Mesenchymal stem cell (in vitro differentiated cells and primary cell): Measurements from ENCODE around the gene EFCC1. TPM values are rescaled to one million over a fixed set of nuclear protein-coding genes. Genes with fewer than 3 reads are reported as not detected.

Source experiments
- DNase-seq: peaks from one replicate; pipeline ENCODE4 v3.0.0-alpha.2; 2013
- H2AFZ ChIP-seq: one replicate; pipeline ENCODE4 v1.6.1; 2013; ENCODE audit warnings: low read depth, mild to moderate bottlenecking, control low read depth, inconsistent platforms, low read length, moderate library complexity
- H2AK5ac ChIP-seq: 2 replicates; pipeline ENCODE4 v1.6.1; 2013; ENCODE audit warnings: low read length, moderate library complexity, mild to moderate bottlenecking, inconsistent platforms; ENCODE audit not compliant: severe bottlenecking
- H2BK120ac ChIP-seq: one replicate; pipeline ENCODE4 v1.6.1; 2013; ENCODE audit warnings: low read depth, mild to moderate bottlenecking, inconsistent platforms, low read length, moderate library complexity
- H2BK12ac ChIP-seq, 2 experiments: one replicate each; pipeline ENCODE4 v1.6.1; 2013; ENCODE audit warnings: inconsistent platforms in 2 of 2, low read length in 2 of 2, mild to moderate bottlenecking in 2 of 2, moderate library complexity in 2 of 2, control low read depth in 1 of 2
- H2BK15ac ChIP-seq: one replicate; pipeline ENCODE4 v1.6.1; 2013; ENCODE audit warnings: mild to moderate bottlenecking, low read depth, inconsistent platforms; ENCODE audit not compliant: poor library complexity, severe bottlenecking
- H2BK5ac ChIP-seq: 2 replicates; pipeline ENCODE4 v1.6.1; 2013; ENCODE audit warnings: low read depth, mild to moderate bottlenecking, low read length, control low read depth, inconsistent platforms; ENCODE audit not compliant: poor library complexity, severe bottlenecking
- H3K14ac ChIP-seq, 2 experiments: one replicate each; pipeline ENCODE4 v1.6.1; 2013; ENCODE audit warnings: inconsistent platforms in 2 of 2, low read length in 2 of 2, control low read depth in 1 of 2, mild to moderate bottlenecking in 1 of 2, moderate library complexity in 1 of 2
- H3K18ac ChIP-seq, 2 experiments: one replicate each; pipeline ENCODE4 v1.6.1; 2013; ENCODE audit warnings: inconsistent platforms in 2 of 2, low read length in 2 of 2, control low read depth in 1 of 2, low read depth in 1 of 2, mild to moderate bottlenecking in 1 of 2
- H3K23ac ChIP-seq, 2 experiments: one replicate each; pipeline ENCODE4 v1.6.1; 2013; ENCODE audit warnings: inconsistent platforms in 2 of 2, low read length in 2 of 2, mild to moderate bottlenecking in 2 of 2, moderate library complexity in 2 of 2, control low read depth in 1 of 2
- H3K27ac ChIP-seq: 2 replicates; pipeline ENCODE4 v1.5.1; 2013; ENCODE audit warnings: mild to moderate bottlenecking, moderate library complexity, low read length, control low read depth, inconsistent platforms; ENCODE audit not compliant: poor library complexity, severe bottlenecking
- H3K27me3 ChIP-seq, 2 experiments: 2 replicates each; pipeline versions ENCODE4 v1.6.1 to v1.7.0; 2013; ENCODE audit warnings: low read length in 2 of 2, mild to moderate bottlenecking in 2 of 2, moderate library complexity in 2 of 2, control low read depth in 1 of 2, inconsistent platforms in 1 of 2; ENCODE audit not compliant: control insufficient read depth in 1 of 2, insufficient read depth in 1 of 2
- H3K36me3 ChIP-seq, 2 experiments: 2 replicates each; pipeline versions ENCODE4 v1.6.1 to v1.7.0; 2013; ENCODE audit warnings: low read length in 2 of 2, control low read depth in 1 of 2, inconsistent platforms in 1 of 2, low read depth in 1 of 2, mild to moderate bottlenecking in 1 of 2; ENCODE audit not compliant: insufficient read depth in 2 of 2, control insufficient read depth in 1 of 2
- H3K4ac ChIP-seq, 2 experiments: one replicate each; pipeline ENCODE4 v1.6.1; 2013; ENCODE audit warnings: inconsistent platforms in 2 of 2, low read length in 2 of 2, mild to moderate bottlenecking in 2 of 2, moderate library complexity in 2 of 2, control low read depth in 1 of 2, low read depth in 1 of 2
- H3K4me1 ChIP-seq: 2 replicates; pipeline ENCODE4 v1.6.1; 2013; ENCODE audit warnings: low read depth, low read length, control low read depth; ENCODE audit not compliant: control insufficient read depth, insufficient read depth
- H3K4me2 ChIP-seq: 2 replicates; pipeline ENCODE4 v1.6.1; 2013; ENCODE audit warnings: low read length, mild to moderate bottlenecking, inconsistent platforms; ENCODE audit not compliant: poor library complexity, severe bottlenecking
- H3K4me3 ChIP-seq, 2 experiments: 2 replicates each; pipeline versions ENCODE4 v1.5.1 to v1.7.0; 2013; ENCODE audit warnings: low read length in 2 of 2, mild to moderate bottlenecking in 2 of 2, control low read depth in 1 of 2, low read depth in 1 of 2; ENCODE audit not compliant: insufficient read depth in 1 of 2
- H3K79me1 ChIP-seq: replicated peaks from 2 replicates; pipeline ENCODE4 v1.6.1; 2013; ENCODE audit warnings: mild to moderate bottlenecking, control low read depth, low read length, inconsistent platforms; ENCODE audit not compliant: poor library complexity, severe bottlenecking
- H3K9ac ChIP-seq: 2 replicates; pipeline ENCODE4 v1.7.0; 2013; ENCODE audit warnings: mild to moderate bottlenecking, low read length, moderate library complexity
- H3K9me3 ChIP-seq: 2 replicates; pipeline ENCODE4 v1.7.0; 2013; ENCODE audit warnings: mild to moderate bottlenecking, low read length; ENCODE audit not compliant: control insufficient read depth
- H4K8ac ChIP-seq: one replicate; pipeline ENCODE4 v1.6.1; 2013; ENCODE audit warnings: inconsistent platforms, mild to moderate bottlenecking, low read length, moderate library complexity
- H4K91ac ChIP-seq: one replicate; pipeline ENCODE4 v1.6.1; 2013; ENCODE audit warnings: mild to moderate bottlenecking, low read length, inconsistent platforms
- WGBS: methylation state at CpG from one replicate; pipeline ENCODE4 v1.1.7; 2013; ENCODE audit warnings: mixed read lengths; 5-methylcytosine and 5-hydroxymethylcytosine counted together
- polyA plus RNA-seq, 2 experiments: library from polyadenylated mRNA; stranded (reverse); fragments of 200-250 nt; gene quantifications; one replicate each; pipeline ENCODE4 v1.2.3, GENCODE V29; 2013

Gene EFCC1
- 3.9 TPM for polyA plus RNA-seq (2013, experiment 1 of 2)
- polyA plus RNA-seq (2013, experiment 2 of 2) = 4.3 TPM

- Histone ChIP-seq H4K91ac (no peak within 1 kb of the TSS), H3K27ac (no peak within 1 kb of the TSS), H3K79me1 (no peaks in the 10 kb centered on the region), H2BK120ac (no peak within 1 kb of the TSS), H2AFZ (peak within 1 kb of the TSS; percentile 29), H3K36me3 (no peaks in the 10 kb centered on the region), H3K18ac (peak within 1 kb of the TSS in 1 of 2 experiments; percentile 80), H3K23ac (no peak within 1 kb of the TSS), H2BK15ac (peak within 1 kb of the TSS; percentile 99), H3K9me3 (no peaks in the 10 kb centered on the region), H3K4me1 (peaks cover 16% of the 10 kb centered on the region), H3K27me3 (peaks cover 69 to 94% of the 10 kb centered on the region in 2 experiments), H3K14ac (no peak within 1 kb of the TSS), H3K4me2 (peak within 1 kb of the TSS; percentile 51), H3K4me3 (peak within 1 kb of the TSS; percentile 7 to 61), H3K9ac (peak within 1 kb of the TSS; percentile 7), H2BK5ac (no peak within 1 kb of the TSS), H2BK12ac (peak within 1 kb of the TSS; percentile 25 to 84), H4K8ac (no peak within 1 kb of the TSS), H3K4ac (peak within 1 kb of the TSS in 1 of 2 experiments; percentile 4), H2AK5ac (no peak within 1 kb of the TSS)
- WGBS = under 1% methylated on average over 49 of the region's 74 CpGs
- DNase-seq = peak; percentile 73
Observed at GRCh38 chr3:129001101-129001805, at the start of gene EFCC1. EFCC1 (plus strand) TSS chr3:129001304; CDS start chr3:129001629, 325 bp downstream.

GRCh38 chr3:128956440-128956839 lies 44.7 kb upstream of the EFCC1 start:
- no peak overlapping the region for H3K27ac ChIP-seq
- H3K79me1 ChIP-seq = no peaks in the 10 kb centered on the region
- no peak overlapping the region for H4K91ac ChIP-seq
- no peaks in the 10 kb centered on the region for H3K4me1 ChIP-seq
- no peak overlapping the region for H3K14ac ChIP-seq
- H2BK5ac ChIP-seq = no peak overlapping the region
- peaks cover 23% of the 10 kb centered on the region for H3K9me3 ChIP-seq
- H3K27me3 ChIP-seq = peaks cover 7 to 20% of the 10 kb centered on the region in 2 experiments
- no peak for DNase-seq
- no peaks in the 10 kb centered on the region for H3K36me3 ChIP-seq
- no peak overlapping the region for H3K23ac ChIP-seq
- H2BK120ac ChIP-seq = no peak overlapping the region
- no peak overlapping the region for H3K18ac ChIP-seq
- no peak overlapping the region for H2BK12ac ChIP-seq
- H3K9ac ChIP-seq = no peak overlapping the region
- H2BK15ac ChIP-seq = no peak overlapping the region
- H2AFZ ChIP-seq = no peak overlapping the region
- H4K8ac ChIP-seq = no peak overlapping the region
- H3K4ac ChIP-seq = no peak overlapping the region
- H3K4me2 ChIP-seq = no peak overlapping the region
- no peak overlapping the region for H2AK5ac ChIP-seq
- H3K4me3 ChIP-seq = no peak overlapping the region
- 91% methylated on average over 2 of the region's 2 CpGs for WGBS

- H2BK5ac ChIP-seq = no peak overlapping the region
- H2AK5ac ChIP-seq = no peak overlapping the region
- no peaks in the 10 kb centered on the region for H3K36me3 ChIP-seq
- H3K27me3 ChIP-seq = peaks cover 16 to 24% of the 10 kb centered on the region in 2 experiments
- H2BK120ac ChIP-seq = no peak overlapping the region
- H2AFZ ChIP-seq = no peak overlapping the region
- no peak for DNase-seq
- no peak overlapping the region for H3K4ac ChIP-seq
- 91% methylated on average over 9 of the region's 9 CpGs for WGBS
- H3K9me3 ChIP-seq = no peaks in the 10 kb centered on the region
- no peak overlapping the region for H3K27ac ChIP-seq
- H4K91ac ChIP-seq = no peak overlapping the region
- H3K79me1 ChIP-seq = no peaks in the 10 kb centered on the region
- H3K4me1 ChIP-seq = no peaks in the 10 kb centered on the region
- no peak overlapping the region for H2BK12ac ChIP-seq
- no peak overlapping the region for H4K8ac ChIP-seq
- H3K4me3 ChIP-seq = no peak overlapping the region
- no peak overlapping the region for H3K9ac ChIP-seq
- no peak overlapping the region for H3K4me2 ChIP-seq
- no peak overlapping the region for H2BK15ac ChIP-seq
- no peak overlapping the region for H3K18ac ChIP-seq
- no peak overlapping the region for H3K23ac ChIP-seq
- H3K14ac ChIP-seq = no peak overlapping the region
Observed at GRCh38 chr3:128965280-128965679, 35.8 kb upstream of the EFCC1 start.

- no peaks in the 10 kb centered on the region for H3K9me3 ChIP-seq
- H3K9ac ChIP-seq = no peak overlapping the region
- H3K4me2 ChIP-seq = no peak overlapping the region
- H3K36me3 ChIP-seq = no peaks in the 10 kb centered on the region
- no peak overlapping the region for H4K8ac ChIP-seq
- DNase-seq = no peak
- no peak overlapping the region for H4K91ac ChIP-seq
- no peaks in the 10 kb centered on the region for H3K4me1 ChIP-seq
- H2AFZ ChIP-seq = no peak overlapping the region
- H2BK12ac ChIP-seq = no peak overlapping the region
- no peak overlapping the region for H3K4me3 ChIP-seq
- H3K23ac ChIP-seq = no peak overlapping the region
- no peak overlapping the region for H3K27ac ChIP-seq
- no peak overlapping the region for H3K4ac ChIP-seq
- 80% methylated on average over 1 of the region's 3 CpGs for WGBS
- H3K27me3 ChIP-seq = peaks cover 16 to 24% of the 10 kb centered on the region in 2 experiments
- H2BK5ac ChIP-seq = no peak overlapping the region
- no peak overlapping the region for H2AK5ac ChIP-seq
- H2BK15ac ChIP-seq = no peak overlapping the region
- H3K14ac ChIP-seq = no peak overlapping the region
- no peaks in the 10 kb centered on the region for H3K79me1 ChIP-seq
- H2BK120ac ChIP-seq = no peak overlapping the region
- H3K18ac ChIP-seq = no peak overlapping the region
Observed at GRCh38 chr3:128965818-128966217, 35.3 kb upstream of the EFCC1 start.
